ENCODE measurements around the gene JTB. TPM values are rescaled to one million over a fixed set of nuclear protein-coding genes. Genes with fewer than 3 reads are reported as not detected.

Gene JTB
- polyA plus RNA-seq, 1 experiment = 227 TPM

DNA sequence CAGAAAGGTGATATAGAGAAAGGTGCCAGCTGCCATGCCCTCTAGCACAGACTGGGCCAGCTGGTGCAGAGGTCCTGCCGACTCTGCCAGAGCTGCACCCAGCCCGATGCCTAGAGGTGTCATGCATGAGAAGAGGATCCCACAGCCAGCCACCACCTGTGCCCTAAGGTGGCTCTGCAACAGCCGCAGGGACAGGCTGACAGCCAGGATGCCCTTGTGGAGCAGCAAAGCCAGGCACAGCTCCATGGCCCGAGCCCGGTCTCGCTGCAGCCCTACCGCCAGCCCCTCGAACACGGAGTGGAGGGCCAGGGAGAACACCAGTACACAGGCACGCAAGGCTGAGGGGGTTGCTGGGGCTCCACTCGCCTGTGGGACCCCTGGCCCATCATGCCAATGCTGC, 17.3 kb downstream of the JTB start:
- CTCF ChIA-PET = interaction anchor here (1.9 to 3.4 kb wide), 3 partner anchors 14 to 163 kb away, joined by 4 to 17 read pairs (median 6); partner anchors contain the start of genes DENND4B and RAB13
- POLR2A ChIA-PET = no interaction called here
- H3K36me3 ChIP-seq (ENCODE audit: control insufficient read depth, insufficient read depth, low read length) = peaks cover 14% of the 10 kb centered on the region
- no peak for DNase-seq (ENCODE audit: low read depth)
- H3K4me3 ChIP-seq (ENCODE audit: low read depth, low read length) = no peak overlapping the region
- TF ChIP-seq, protein P1, sequence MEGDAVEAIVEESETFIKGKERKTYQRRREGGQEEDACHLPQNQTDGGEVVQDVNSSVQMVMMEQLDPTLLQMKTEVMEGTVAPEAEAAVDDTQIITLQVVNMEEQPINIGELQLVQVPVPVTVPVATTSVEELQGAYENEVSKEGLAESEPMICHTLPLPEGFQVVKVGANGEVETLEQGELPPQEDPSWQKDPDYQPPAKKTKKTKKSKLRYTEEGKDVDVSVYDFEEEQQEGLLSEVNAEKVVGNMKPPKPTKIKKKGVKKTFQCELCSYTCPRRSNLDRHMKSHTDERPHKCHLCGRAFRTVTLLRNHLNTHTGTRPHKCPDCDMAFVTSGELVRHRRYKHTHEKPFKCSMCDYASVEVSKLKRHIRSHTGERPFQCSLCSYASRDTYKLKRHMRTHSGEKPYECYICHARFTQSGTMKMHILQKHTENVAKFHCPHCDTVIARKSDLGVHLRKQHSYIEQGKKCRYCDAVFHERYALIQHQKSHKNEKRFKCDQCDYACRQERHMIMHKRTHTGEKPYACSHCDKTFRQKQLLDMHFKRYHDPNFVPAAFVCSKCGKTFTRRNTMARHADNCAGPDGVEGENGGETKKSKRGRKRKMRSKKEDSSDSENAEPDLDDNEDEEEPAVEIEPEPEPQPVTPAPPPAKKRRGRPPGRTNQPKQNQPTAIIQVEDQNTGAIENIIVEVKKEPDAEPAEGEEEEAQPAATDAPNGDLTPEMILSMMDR (IDR thresholded peaks at IDR 0.05; ENCODE audit: insufficient read depth, low read depth, low read length) = no peak
- no peaks in the 10 kb centered on the region for H3K27me3 ChIP-seq (ENCODE audit: control insufficient read depth, insufficient read depth, low read length)

DNA sequence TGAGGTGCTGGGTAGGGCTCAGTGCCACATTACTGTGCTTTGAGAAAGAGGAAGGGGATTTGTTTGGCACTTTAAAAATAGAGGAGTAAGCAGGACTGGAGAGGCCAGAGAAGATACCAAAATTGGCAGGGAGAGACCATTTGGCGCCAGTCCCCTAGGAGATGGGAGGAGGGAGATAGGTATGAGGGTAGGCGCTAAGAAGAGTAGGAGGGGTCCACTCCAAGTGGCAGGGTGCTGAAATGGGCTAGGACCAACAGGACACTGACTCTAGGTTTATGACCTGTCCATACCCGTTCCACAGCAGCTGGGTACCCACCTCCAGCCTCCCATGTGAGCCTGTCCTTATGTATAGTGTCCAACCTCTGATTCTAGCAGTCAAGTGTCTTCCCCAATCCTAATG, 18.0 kb downstream of the JTB start:
- Histone ChIP-seq H3K27me3 (ENCODE audit: control insufficient read depth, insufficient read depth, low read length) (no peaks in the 10 kb centered on the region), H3K36me3 (ENCODE audit: control insufficient read depth, insufficient read depth, low read length) (peaks cover 15% of the 10 kb centered on the region), H3K4me3 (ENCODE audit: low read depth, low read length) (no peak overlapping the region)
- no peak for DNase-seq (ENCODE audit: low read depth)
- CTCF ChIA-PET = interaction anchor here (1.9 kb wide), 2 partner anchors 13 to 163 kb away, joined by 4 to 7 read pairs; partner anchors contain the start of gene DENND4B
- TF ChIP-seq, protein P1 (IDR thresholded peaks at IDR 0.05; ENCODE audit: insufficient read depth, low read depth, low read length) = no peak
- POLR2A ChIA-PET = no interaction called here

DNA sequence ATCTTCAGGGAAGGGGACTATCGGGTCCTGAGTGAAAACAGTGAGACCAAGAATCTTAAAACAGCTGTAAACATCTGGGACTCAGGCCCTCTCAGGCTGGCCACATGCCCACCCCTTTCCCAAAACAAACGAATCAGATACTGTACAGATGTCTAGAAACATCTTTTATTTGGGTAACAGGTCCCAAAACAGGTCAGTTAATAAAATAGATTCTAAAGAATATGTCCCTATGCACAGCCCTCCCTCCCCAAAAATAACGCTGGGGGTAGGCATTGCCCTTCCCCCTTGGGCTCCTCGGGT, 18.6 kb downstream of the JTB start:
- CTCF ChIA-PET = interaction anchor here (1.9 kb wide), 1 partner anchor 13 kb away, joined by 7 read pairs; the partner anchor contains the start of gene DENND4B
- no peak for DNase-seq (ENCODE audit: low read depth)
- H3K4me3 ChIP-seq (ENCODE audit: low read depth, low read length) = no peak overlapping the region; the same call in 1 of the 2 replicates

GRCh38 chr1:153958111-153958960, 19.1 kb downstream of the JTB start, which contains the start of gene CRTC2:
Gene CRTC2 (minus strand): TSS chr1:153958612. CDS start chr1:153958497, 115 bp downstream.
- TF ChIP-seq, protein P1 (IDR thresholded peaks at IDR 0.05; ENCODE audit: insufficient read depth, low read depth, low read length) = 0 out of 2 replicates have a peak, but pooled peaks have one; percentile 7
- peaks cover 19% of the 10 kb centered on the region for H3K36me3 ChIP-seq (ENCODE audit: control insufficient read depth, insufficient read depth, low read length)
- peak; percentile 95 for DNase-seq (ENCODE audit: low read depth)
- CTCF ChIA-PET = interaction anchor here (1.9 to 2.5 kb wide), 2 partner anchors 12 kb away, joined by 7 to 13 read pairs; partner anchors contain the start of gene DENND4B
- POLR2A ChIA-PET = interaction anchor here (0.7 kb wide), 1 partner anchor 182 kb away, joined by 21 read pairs; no protein-coding TSS in a partner anchor
- peak within 1 kb of the TSS; percentile 96 for H3K4me3 ChIP-seq (ENCODE audit: low read depth, low read length)
- no peaks in the 10 kb centered on the region for H3K27me3 ChIP-seq (ENCODE audit: control insufficient read depth, insufficient read depth, low read length)

More for the DNA sequence above, 18.6 kb downstream of the JTB start:
- Histone ChIP-seq H3K36me3 (ENCODE audit: control insufficient read depth, insufficient read depth, low read length) (peaks cover 16% of the 10 kb centered on the region), H3K27me3 (ENCODE audit: control insufficient read depth, insufficient read depth, low read length) (no peaks in the 10 kb centered on the region)
- TF ChIP-seq, protein P1 (IDR thresholded peaks at IDR 0.05; ENCODE audit: insufficient read depth, low read depth, low read length) = no peak
- POLR2A ChIA-PET = no interaction called here

GRCh38 chr1:153957744-153958110, 19.7 kb downstream of the JTB start:
- Histone ChIP-seq H3K4me3 (ENCODE audit: low read depth, low read length) (peak overlapping the region; percentile 96), H3K36me3 (ENCODE audit: control insufficient read depth, insufficient read depth, low read length) (peaks cover 21% of the 10 kb centered on the region), H3K27me3 (ENCODE audit: control insufficient read depth, insufficient read depth, low read length) (no peaks in the 10 kb centered on the region)
- ChIA-PET CTCF (interaction anchor here (2.5 kb wide), 1 partner anchor 11 kb away, joined by 13 read pairs; the partner anchor contains the start of gene DENND4B), POLR2A (no interaction called here)
- no peak for DNase-seq (ENCODE audit: low read depth)
- TF ChIP-seq, protein P1 (IDR thresholded peaks at IDR 0.05; ENCODE audit: insufficient read depth, low read depth, low read length) = no peak

Measured in BJ (cell line).